GM23338 (cell line): ENCODE measurements around the gene IL1RAPL2. TPM values are rescaled to one million over a fixed set of nuclear protein-coding genes. Genes with fewer than 3 reads are reported as not detected.

Experiments used
- ATAC-seq: fragments of 200-7000 bp; cut with Tn5 transposase; 3 replicates; pipeline ENCODE4 v1.9.1; 2020
- DNase-seq: peaks from one replicate; pipeline ENCODE4 v3.0.0-alpha.2; 2015; ENCODE audit warnings: low spot score
- H2AFZ ChIP-seq: fragments of 200-600 bp; sonication (generic); 2 replicates; pipeline ENCODE4 v1.8.0; 2016; ENCODE audit warnings: antibody characterized with exemption, mild to moderate bottlenecking, moderate library complexity
- H3F3A ChIP-seq: fragments of 200-600 bp; sonication (generic); replicated peaks from 2 replicates; pipeline ENCODE4 v1.8.0; 2017; ENCODE audit warnings: antibody characterized with exemption, mixed run types, low read depth
- H3K27ac ChIP-seq: fragments of 200-600 bp; sonication (generic); 2 replicates; pipeline ENCODE4 v1.6.1; 2016; ENCODE audit warnings: low read depth
- H3K27me3 ChIP-seq: fragments of 200-600 bp; sonication (generic); 2 replicates; pipeline ENCODE4 v1.8.0; 2016; ENCODE audit warnings: mild to moderate bottlenecking, mixed run types, moderate library complexity; ENCODE audit not compliant: insufficient read depth
- H3K36me3 ChIP-seq: fragments of 200-600 bp; sonication (generic); 2 replicates; pipeline ENCODE4 v1.8.0; 2016; ENCODE audit warnings: mild to moderate bottlenecking; ENCODE audit not compliant: insufficient read depth
- H3K4me1 ChIP-seq: fragments of 200-600 bp; sonication (generic); 2 replicates; pipeline ENCODE4 v1.8.0; 2016; ENCODE audit warnings: mild to moderate bottlenecking, moderate library complexity; ENCODE audit not compliant: insufficient read depth
- H3K4me2 ChIP-seq: fragments of 200-600 bp; sonication (generic); 2 replicates; pipeline ENCODE4 v1.7.1; 2017; ENCODE audit warnings: mixed run types
- H3K4me3 ChIP-seq: fragments of 200-600 bp; sonication (generic); 2 replicates; pipeline ENCODE4 v1.6.1; 2016; ENCODE audit warnings: mixed run types
- H3K79me2 ChIP-seq: fragments of 200-600 bp; sonication (generic); replicated peaks from 2 replicates; pipeline ENCODE4 v1.8.0; 2017; ENCODE audit warnings: mild to moderate bottlenecking; ENCODE audit not compliant: insufficient read depth
- H3K9me2 ChIP-seq: fragments of 200-600 bp; sonication (generic); 2 replicates; pipeline ENCODE4 v1.8.0; 2017; ENCODE audit not compliant: insufficient read depth
- H4K20me1 ChIP-seq: fragments of 200-600 bp; sonication (generic); replicated peaks from 2 replicates; pipeline ENCODE4 v1.8.0; 2017; ENCODE audit warnings: mild to moderate bottlenecking; ENCODE audit not compliant: insufficient read depth
- H3K27ac Mint-ChIP-seq: 2 replicates; pipeline ENCODE4 v1.8.0; 2020; ENCODE audit warnings: inconsistent platforms, mild to moderate bottlenecking, moderate library complexity, mixed read lengths
- H3K27me3 Mint-ChIP-seq: 3 replicates; pipeline ENCODE4 v1.8.0; 2022; ENCODE audit warnings: low read depth, mild to moderate bottlenecking, moderate library complexity, mixed read lengths, inconsistent platforms; ENCODE audit not compliant: insufficient read depth, poor library complexity
- H3K36me3 Mint-ChIP-seq: 3 replicates; pipeline ENCODE4 v1.8.0; 2021; ENCODE audit warnings: low read depth, mild to moderate bottlenecking, inconsistent platforms, moderate library complexity, mixed read lengths
- H3K4me1 Mint-ChIP-seq: 3 replicates; pipeline ENCODE4 v1.8.0; 2020; ENCODE audit warnings: mild to moderate bottlenecking, inconsistent platforms, mixed read lengths
- H3K4me3 Mint-ChIP-seq: 3 replicates; pipeline ENCODE4 v1.8.0; 2021; ENCODE audit warnings: moderate library complexity, mild to moderate bottlenecking, inconsistent platforms, mixed read lengths
- H3K9me3 Mint-ChIP-seq: 3 replicates; pipeline ENCODE4 v1.8.0; 2020; ENCODE audit warnings: moderate library complexity, mild to moderate bottlenecking, inconsistent platforms, mixed read lengths
- CREB1 ChIP-seq: fragments of 250-450 bp; sonication (Bioruptor Pico); IDR thresholded peaks from 2 replicates; pipeline ENCODE4 v1.5.0; 2020; ENCODE audit warnings: low read depth, mild to moderate bottlenecking, moderate library complexity
- EZH2 ChIP-seq: fragments of 200-600 bp; sonication (generic); IDR thresholded peaks from one replicate; pipeline ENCODE4 v1.8.0; 2017; ENCODE audit warnings: antibody characterized with exemption, mild to moderate bottlenecking, low read depth; ENCODE audit not compliant: unreplicated experiment
- EZH2phosphoT487 ChIP-seq: fragments of 200-600 bp; sonication (generic); IDR thresholded peaks from one replicate; pipeline ENCODE4 v1.8.1; 2018; ENCODE audit warnings: antibody characterized with exemption; ENCODE audit not compliant: unreplicated experiment
- JUNB ChIP-seq: IDR thresholded peaks from one replicate; pipeline ENCODE4 v1.6.1; 2016; ENCODE audit warnings: antibody characterized with exemption; ENCODE audit not compliant: unreplicated experiment
- NANOG ChIP-seq: IDR thresholded peaks from 2 replicates; pipeline ENCODE4 v1.6.1; 2016; ENCODE audit warnings: antibody characterized with exemption, borderline replicate concordance
- STAT1 ChIP-seq: IDR thresholded peaks from one replicate; pipeline ENCODE4 v1.6.1; 2016; ENCODE audit warnings: antibody characterized with exemption; ENCODE audit not compliant: unreplicated experiment
- ZNF114 ChIP-seq: fragments of 250-450 bp; sonication (Bioruptor Pico); IDR thresholded peaks from 2 replicates; pipeline ENCODE4 v1.5.0; 2020; ENCODE audit warnings: mild to moderate bottlenecking, moderate library complexity
- ZNF331 ChIP-seq: fragments of 250-450 bp; sonication (Bioruptor Pico); IDR thresholded peaks from 2 replicates; pipeline ENCODE4 v1.5.0; 2020; ENCODE audit warnings: low read depth, mild to moderate bottlenecking, moderate library complexity
- polyA plus RNA-seq: library from polyadenylated mRNA; unstranded; fragments of >200 nt; fragmentation: Nextera tagmentation; extraction: Ambion mirVana; gene quantifications from 2 replicates; pipeline ENCODE4 v1.2.1, GENCODE V29; 2016
- total RNA-seq: library from RNA; depleted of rRNA; stranded (reverse); fragments of >200 nt; shearing (Covaris generic); gene quantifications from 2 replicates; pipeline ENCODE4 v1.2.3, GENCODE V29; 2014
- TF ChIP-seq, protein P1 (sequence below), 2 experiments: fragments of 200-600 bp in 1 of 2; sonication (generic) in 1 of 2; conservative IDR thresholded peaks; 2 replicates each; pipeline versions ENCODE4 v1.5.1 to v1.6.1; 2016 to 2017; ENCODE audit warnings: antibody characterized with exemption in 2 of 2, low read depth in 2 of 2, mild to moderate bottlenecking in 2 of 2, moderate library complexity in 1 of 2
- TF ChIP-seq, protein P2 (sequence below): IDR thresholded peaks from one replicate; pipeline ENCODE4 v1.6.1; 2018; ENCODE audit warnings: antibody characterized with exemption; ENCODE audit not compliant: unreplicated experiment
- TF ChIP-seq, protein P3 (sequence below): fragments of 250-450 bp; sonication (Bioruptor Pico); IDR thresholded peaks from 2 replicates; pipeline ENCODE4 v1.5.0; 2020; ENCODE audit warnings: mild to moderate bottlenecking, moderate library complexity

IL1RAPL2 gene
- total and polyA plus RNA-seq, 2 experiments from 2014 or later = 0.80 to 0.94 TPM

DNA sequence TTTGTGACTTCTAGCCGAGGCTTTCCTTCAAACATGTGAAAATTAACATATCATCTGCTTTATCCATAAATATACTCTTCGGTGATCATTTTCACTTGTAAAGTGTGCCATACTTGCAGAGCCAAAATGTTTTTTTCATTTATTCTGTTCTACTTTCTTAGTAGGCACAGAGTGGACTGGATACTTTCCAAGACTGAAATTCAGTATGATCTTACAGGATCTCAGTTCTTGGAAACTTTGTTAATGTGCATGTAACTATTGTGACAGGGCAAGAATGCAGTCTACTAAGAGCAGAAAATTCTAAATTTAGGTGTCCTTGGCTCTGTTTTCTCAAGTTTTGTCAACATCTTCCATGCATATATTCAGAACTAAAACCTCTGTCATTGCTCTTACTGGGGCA is 369.6 kb downstream of the IL1RAPL2 start:
- no peak overlapping the region for H3K4me2 ChIP-seq
- H3K27ac ChIP-seq = no peak overlapping the region
- H4K20me1 ChIP-seq = no peaks in the 10 kb centered on the region
- Mint-ChIP-seq H3K27me3 (peaks cover 2% of the 10 kb centered on the region), H3K36me3 (no peaks in the 10 kb centered on the region), H3K9me3 (no peaks in the 10 kb centered on the region; the same call in 2 of the 3 replicates), H3K27ac (no peak overlapping the region), H3K4me1 (no peaks in the 10 kb centered on the region), H3K4me3 (no peak overlapping the region)
- no peaks in the 10 kb centered on the region for H3K36me3 ChIP-seq
- H3K27me3 ChIP-seq = no peaks in the 10 kb centered on the region
- H3K4me3 ChIP-seq = no peak overlapping the region
- no peaks in the 10 kb centered on the region for H3K79me2 ChIP-seq
- no peaks in the 10 kb centered on the region for H3F3A ChIP-seq
- DNase-seq (no peak), ATAC-seq (no peak)
- no peaks in the 10 kb centered on the region for H3K9me2 ChIP-seq
- H2AFZ ChIP-seq = no peak overlapping the region
- no peak for TF ChIP-seq NANOG
- no peak for TF ChIP-seq STAT1
- H3K4me1 ChIP-seq = no peaks in the 10 kb centered on the region

DNA sequence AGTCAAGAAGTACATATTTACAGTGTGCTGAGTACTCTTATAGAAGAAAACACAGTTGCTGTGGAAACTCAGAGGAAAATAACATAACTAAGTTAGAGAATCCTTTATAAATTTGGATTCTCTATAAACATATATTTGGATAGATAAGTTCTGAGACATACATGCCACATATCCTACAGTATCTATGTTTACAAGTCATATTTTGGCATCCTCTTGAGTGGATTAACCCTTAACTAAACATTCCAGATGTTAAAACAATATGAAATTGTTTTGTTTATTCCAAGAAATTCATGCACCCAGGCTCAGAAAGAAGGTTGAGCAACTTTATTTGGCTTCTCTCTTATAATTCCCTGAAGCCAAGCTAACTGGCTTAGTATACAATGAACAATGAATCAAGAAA is 387.3 kb downstream of the IL1RAPL2 start:
- no peak for ATAC-seq
- no peaks in the 10 kb centered on the region for H3K27me3 ChIP-seq
- TF ChIP-seq ZNF331 (CRISPR knock-in tag) = no peak
- no peak for TF ChIP-seq CREB1 (CRISPR knock-in tag)
- TF ChIP-seq, protein P1, sequence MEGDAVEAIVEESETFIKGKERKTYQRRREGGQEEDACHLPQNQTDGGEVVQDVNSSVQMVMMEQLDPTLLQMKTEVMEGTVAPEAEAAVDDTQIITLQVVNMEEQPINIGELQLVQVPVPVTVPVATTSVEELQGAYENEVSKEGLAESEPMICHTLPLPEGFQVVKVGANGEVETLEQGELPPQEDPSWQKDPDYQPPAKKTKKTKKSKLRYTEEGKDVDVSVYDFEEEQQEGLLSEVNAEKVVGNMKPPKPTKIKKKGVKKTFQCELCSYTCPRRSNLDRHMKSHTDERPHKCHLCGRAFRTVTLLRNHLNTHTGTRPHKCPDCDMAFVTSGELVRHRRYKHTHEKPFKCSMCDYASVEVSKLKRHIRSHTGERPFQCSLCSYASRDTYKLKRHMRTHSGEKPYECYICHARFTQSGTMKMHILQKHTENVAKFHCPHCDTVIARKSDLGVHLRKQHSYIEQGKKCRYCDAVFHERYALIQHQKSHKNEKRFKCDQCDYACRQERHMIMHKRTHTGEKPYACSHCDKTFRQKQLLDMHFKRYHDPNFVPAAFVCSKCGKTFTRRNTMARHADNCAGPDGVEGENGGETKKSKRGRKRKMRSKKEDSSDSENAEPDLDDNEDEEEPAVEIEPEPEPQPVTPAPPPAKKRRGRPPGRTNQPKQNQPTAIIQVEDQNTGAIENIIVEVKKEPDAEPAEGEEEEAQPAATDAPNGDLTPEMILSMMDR (conservative IDR thresholded peaks at IDR 0.05; ENCODE audit: low read depth in 2 of 2) = no peak
- TF ChIP-seq, protein P2, sequence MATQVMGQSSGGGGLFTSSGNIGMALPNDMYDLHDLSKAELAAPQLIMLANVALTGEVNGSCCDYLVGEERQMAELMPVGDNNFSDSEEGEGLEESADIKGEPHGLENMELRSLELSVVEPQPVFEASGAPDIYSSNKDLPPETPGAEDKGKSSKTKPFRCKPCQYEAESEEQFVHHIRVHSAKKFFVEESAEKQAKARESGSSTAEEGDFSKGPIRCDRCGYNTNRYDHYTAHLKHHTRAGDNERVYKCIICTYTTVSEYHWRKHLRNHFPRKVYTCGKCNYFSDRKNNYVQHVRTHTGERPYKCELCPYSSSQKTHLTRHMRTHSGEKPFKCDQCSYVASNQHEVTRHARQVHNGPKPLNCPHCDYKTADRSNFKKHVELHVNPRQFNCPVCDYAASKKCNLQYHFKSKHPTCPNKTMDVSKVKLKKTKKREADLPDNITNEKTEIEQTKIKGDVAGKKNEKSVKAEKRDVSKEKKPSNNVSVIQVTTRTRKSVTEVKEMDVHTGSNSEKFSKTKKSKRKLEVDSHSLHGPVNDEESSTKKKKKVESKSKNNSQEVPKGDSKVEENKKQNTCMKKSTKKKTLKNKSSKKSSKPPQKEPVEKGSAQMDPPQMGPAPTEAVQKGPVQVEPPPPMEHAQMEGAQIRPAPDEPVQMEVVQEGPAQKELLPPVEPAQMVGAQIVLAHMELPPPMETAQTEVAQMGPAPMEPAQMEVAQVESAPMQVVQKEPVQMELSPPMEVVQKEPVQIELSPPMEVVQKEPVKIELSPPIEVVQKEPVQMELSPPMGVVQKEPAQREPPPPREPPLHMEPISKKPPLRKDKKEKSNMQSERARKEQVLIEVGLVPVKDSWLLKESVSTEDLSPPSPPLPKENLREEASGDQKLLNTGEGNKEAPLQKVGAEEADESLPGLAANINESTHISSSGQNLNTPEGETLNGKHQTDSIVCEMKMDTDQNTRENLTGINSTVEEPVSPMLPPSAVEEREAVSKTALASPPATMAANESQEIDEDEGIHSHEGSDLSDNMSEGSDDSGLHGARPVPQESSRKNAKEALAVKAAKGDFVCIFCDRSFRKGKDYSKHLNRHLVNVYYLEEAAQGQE = no peak
- no peak for TF ChIP-seq NANOG
- no peak for TF ChIP-seq EZH2phosphoT487
- no peak for TF ChIP-seq JUNB
- TF ChIP-seq EZH2 = no peak
- no peak for TF ChIP-seq STAT1
- TF ChIP-seq, protein P3, sequence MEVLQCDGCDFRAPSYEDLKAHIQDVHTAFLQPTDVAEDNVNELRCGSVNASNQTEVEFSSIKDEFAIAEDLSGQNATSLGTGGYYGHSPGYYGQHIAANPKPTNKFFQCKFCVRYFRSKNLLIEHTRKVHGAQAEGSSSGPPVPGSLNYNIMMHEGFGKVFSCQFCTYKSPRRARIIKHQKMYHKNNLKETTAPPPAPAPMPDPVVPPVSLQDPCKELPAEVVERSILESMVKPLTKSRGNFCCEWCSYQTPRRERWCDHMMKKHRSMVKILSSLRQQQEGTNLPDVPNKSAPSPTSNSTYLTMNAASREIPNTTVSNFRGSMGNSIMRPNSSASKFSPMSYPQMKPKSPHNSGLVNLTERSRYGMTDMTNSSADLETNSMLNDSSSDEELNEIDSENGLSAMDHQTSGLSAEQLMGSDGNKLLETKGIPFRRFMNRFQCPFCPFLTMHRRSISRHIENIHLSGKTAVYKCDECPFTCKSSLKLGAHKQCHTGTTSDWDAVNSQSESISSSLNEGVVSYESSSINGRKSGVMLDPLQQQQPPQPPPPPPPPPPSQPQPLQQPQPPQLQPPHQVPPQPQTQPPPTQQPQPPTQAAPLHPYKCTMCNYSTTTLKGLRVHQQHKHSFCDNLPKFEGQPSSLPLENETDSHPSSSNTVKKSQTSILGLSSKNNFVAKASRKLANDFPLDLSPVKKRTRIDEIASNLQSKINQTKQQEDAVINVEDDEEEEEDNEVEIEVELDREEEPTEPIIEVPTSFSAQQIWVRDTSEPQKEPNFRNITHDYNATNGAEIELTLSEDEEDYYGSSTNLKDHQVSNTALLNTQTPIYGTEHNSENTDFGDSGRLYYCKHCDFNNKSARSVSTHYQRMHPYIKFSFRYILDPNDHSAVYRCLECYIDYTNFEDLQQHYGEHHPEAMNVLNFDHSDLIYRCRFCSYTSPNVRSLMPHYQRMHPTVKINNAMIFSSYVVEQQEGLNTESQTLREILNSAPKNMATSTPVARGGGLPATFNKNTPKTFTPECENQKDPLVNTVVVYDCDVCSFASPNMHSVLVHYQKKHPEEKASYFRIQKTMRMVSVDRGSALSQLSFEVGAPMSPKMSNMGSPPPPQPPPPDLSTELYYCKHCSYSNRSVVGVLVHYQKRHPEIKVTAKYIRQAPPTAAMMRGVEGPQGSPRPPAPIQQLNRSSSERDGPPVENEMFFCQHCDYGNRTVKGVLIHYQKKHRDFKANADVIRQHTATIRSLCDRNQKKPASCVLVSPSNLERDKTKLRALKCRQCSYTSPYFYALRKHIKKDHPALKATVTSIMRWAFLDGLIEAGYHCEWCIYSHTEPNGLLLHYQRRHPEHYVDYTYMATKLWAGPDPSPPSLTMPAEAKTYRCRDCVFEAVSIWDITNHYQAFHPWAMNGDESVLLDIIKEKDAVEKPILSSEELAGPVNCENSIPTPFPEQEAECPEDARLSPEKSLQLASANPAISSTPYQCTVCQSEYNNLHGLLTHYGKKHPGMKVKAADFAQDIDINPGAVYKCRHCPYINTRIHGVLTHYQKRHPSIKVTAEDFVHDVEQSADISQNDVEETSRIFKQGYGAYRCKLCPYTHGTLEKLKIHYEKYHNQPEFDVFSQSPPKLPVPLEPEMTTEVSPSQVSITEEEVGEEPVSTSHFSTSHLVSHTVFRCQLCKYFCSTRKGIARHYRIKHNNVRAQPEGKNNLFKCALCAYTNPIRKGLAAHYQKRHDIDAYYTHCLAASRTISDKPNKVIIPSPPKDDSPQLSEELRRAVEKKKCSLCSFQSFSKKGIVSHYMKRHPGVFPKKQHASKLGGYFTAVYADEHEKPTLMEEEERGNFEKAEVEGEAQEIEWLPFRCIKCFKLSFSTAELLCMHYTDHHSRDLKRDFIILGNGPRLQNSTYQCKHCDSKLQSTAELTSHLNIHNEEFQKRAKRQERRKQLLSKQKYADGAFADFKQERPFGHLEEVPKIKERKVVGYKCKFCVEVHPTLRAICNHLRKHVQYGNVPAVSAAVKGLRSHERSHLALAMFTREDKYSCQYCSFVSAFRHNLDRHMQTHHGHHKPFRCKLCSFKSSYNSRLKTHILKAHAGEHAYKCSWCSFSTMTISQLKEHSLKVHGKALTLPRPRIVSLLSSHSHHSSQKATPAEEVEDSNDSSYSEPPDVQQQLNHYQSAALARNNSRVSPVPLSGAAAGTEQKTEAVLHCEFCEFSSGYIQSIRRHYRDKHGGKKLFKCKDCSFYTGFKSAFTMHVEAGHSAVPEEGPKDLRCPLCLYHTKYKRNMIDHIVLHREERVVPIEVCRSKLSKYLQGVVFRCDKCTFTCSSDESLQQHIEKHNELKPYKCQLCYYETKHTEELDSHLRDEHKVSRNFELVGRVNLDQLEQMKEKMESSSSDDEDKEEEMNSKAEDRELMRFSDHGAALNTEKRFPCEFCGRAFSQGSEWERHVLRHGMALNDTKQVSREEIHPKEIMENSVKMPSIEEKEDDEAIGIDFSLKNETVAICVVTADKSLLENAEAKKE (CRISPR knock-in tag) = no peak
- no peak for TF ChIP-seq ZNF114 (CRISPR knock-in tag)
- no peaks in the 10 kb centered on the region for H4K20me1 ChIP-seq
- H3K4me2 ChIP-seq = no peak overlapping the region
- Mint-ChIP-seq H3K27ac (no peak overlapping the region), H3K4me1 (peaks cover 12% of the 10 kb centered on the region; the same call in 2 of the 3 replicates), H3K36me3 (no peaks in the 10 kb centered on the region), H3K9me3 (no peaks in the 10 kb centered on the region), H3K27me3 (no peaks in the 10 kb centered on the region), H3K4me3 (no peak overlapping the region)
- H3K9me2 ChIP-seq = no peaks in the 10 kb centered on the region
- H3K79me2 ChIP-seq = no peaks in the 10 kb centered on the region
- H3K36me3 ChIP-seq = no peaks in the 10 kb centered on the region
- no peak overlapping the region for H3K4me3 ChIP-seq
- no peak overlapping the region for H2AFZ ChIP-seq
- no peak overlapping the region for H3K27ac ChIP-seq
- H3K4me1 ChIP-seq = peaks cover 4% of the 10 kb centered on the region; the same call in 1 of the 2 replicates
- H3F3A ChIP-seq = no peaks in the 10 kb centered on the region
- DNase-seq = no peak
